Stimulated activated naive B cell treated with anti-CD40 and anti-IgM and Interleukin-4, amounts not matched to agents 10 μg/mL and 1 μg/mL and 100 μg/mL, for 72 hours (primary cell): ENCODE data around the gene SCAMP3.
A peak's percentile ranks its signal among the peaks of the same experiment; 100 is the strongest.
"Not testable (repeated sequence)": the region's sequence is repeated elsewhere in the genome, so short reads cannot be mapped to it uniquely, and the experiment has no call there.

Experiments used
- ATAC-seq, 2 donors: fragments of 150-1000 bp; cut with Tn5 transposase; replicated peaks; 2 replicates each; pipeline ENCODE4 v1.10.0; 2021; ENCODE audit warnings: moderate library complexity in 1 of 2
- DNase-seq: peaks from one replicate; pipeline ENCODE4 v3.0.0; 2021
- H3K27ac Mint-ChIP-seq: one replicate; pipeline ENCODE4 v1.8.0; 2022; ENCODE audit warnings: mild to moderate bottlenecking, mixed read lengths
- H3K27me3 Mint-ChIP-seq, 2 donors: one replicate each; pipeline ENCODE4 v1.8.0; 2022; ENCODE audit warnings: mixed read lengths in 2 of 2
- H3K36me3 Mint-ChIP-seq, 2 donors: one replicate each; pipeline ENCODE4 v1.8.0; 2022; ENCODE audit warnings: mixed read lengths in 2 of 2, mild to moderate bottlenecking in 1 of 2
- H3K4me1 Mint-ChIP-seq, 2 donors: one replicate each; pipeline ENCODE4 v1.8.0; 2022; ENCODE audit warnings: mixed read lengths in 2 of 2, mild to moderate bottlenecking in 1 of 2
- H3K4me3 Mint-ChIP-seq, 2 donors: one replicate each; pipeline ENCODE4 v1.8.0; 2022; ENCODE audit warnings: mild to moderate bottlenecking in 2 of 2, mixed read lengths in 2 of 2, moderate library complexity in 1 of 2
- H3K9me3 Mint-ChIP-seq, 2 donors: one replicate each; pipeline ENCODE4 v1.8.0; 2022; ENCODE audit warnings: mixed read lengths in 2 of 2, mild to moderate bottlenecking in 1 of 2

The SCAMP3 gene

DNA sequence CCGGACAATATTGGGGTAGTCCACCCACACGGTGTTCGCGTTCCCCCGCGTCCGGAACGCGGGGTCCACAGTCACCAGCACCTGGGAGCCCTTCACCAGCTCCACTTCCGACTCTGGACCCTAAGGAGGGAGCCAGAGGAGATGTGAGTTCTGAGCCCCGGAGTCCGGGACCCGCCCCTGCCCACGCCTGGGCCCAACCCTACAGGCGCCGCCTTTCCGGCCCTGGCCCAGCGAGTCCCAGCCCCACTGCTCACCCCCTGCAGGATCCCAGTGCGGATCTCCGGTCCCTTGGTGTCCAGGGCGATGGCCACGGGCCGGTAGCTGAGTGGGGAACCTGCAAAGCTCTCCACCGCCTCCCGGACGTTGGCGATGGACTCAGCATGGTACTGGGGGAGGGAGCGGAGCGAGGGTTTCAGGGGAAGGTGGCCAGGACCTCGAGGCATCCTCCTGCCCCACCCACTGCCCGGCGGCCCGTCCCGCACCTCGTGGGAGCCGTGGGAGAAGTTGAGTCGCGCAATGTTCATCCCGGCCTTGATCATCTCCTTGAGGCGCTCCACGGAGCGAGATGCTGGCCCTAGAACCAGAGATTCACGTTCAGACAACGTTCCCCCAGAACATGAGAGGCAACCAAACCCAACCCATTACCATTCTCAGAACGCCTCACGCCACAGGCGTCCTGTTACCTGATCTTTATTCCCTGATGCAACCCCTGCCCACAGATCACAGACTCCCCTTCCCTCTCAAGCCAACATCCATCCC is 33.2 kb upstream of the SCAMP3 start:
- peaks cover 7 to 14% of the 10 kb centered on the region in 2 donors for H3K4me1 Mint-ChIP-seq
- H3K9me3 Mint-ChIP-seq = no peaks in the 10 kb centered on the region
- H3K4me3 Mint-ChIP-seq = peak overlapping the region in 1 of 2 donors; percentile 6
- peaks cover 0 to 3% of the 10 kb centered on the region in 2 donors for H3K36me3 Mint-ChIP-seq
- peak; percentile 31 to 39 for ATAC-seq
- H3K27me3 Mint-ChIP-seq = peaks cover 46 to 47% of the 10 kb centered on the region in 2 donors
- no peak overlapping the region for H3K27ac Mint-ChIP-seq
- DNase-seq = no peak

DNA sequence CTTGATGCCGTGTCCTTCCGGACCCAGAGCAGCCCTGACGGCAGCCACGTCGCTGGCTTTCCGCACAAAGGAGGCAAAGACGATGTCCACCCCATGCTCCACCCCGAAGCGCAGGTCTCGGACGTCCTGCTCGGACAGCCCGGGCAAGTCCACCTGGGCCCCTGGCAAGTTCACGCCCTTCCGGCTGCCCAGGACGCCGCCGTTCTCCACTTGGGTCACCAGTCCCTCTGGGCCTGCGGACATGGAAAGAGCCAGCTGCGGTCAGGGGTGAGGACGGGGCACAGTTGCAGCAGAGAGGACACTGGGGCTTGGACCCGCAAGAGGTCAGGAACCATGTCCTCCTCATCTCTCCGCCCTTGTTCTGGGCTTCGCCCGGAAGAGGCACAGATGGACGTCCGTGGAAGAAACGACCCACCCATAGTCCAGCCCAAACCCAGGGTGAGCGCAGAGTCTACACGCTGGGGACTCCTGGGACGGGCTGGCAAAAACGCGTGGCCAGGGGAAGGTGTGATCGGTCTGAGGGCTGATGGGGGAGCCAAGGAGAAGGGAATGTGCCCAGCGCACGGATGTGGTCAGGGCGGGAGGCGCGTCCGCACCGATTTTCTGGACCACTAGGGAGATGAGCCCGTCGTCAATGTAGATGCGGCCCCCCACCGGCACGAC is 32.5 kb upstream of the SCAMP3 start:
- DNase-seq (no peak), ATAC-seq (no peak)
- H3K27me3 Mint-ChIP-seq = peaks cover 50 to 51% of the 10 kb centered on the region in 2 donors
- H3K36me3 Mint-ChIP-seq = peaks cover 0 to 3% of the 10 kb centered on the region in 2 donors
- H3K4me3 Mint-ChIP-seq = no peak overlapping the region
- no peaks in the 10 kb centered on the region for H3K9me3 Mint-ChIP-seq
- H3K4me1 Mint-ChIP-seq = peaks cover 7 to 14% of the 10 kb centered on the region in 2 donors
- peak overlapping the region; percentile 22 for H3K27ac Mint-ChIP-seq

DNA sequence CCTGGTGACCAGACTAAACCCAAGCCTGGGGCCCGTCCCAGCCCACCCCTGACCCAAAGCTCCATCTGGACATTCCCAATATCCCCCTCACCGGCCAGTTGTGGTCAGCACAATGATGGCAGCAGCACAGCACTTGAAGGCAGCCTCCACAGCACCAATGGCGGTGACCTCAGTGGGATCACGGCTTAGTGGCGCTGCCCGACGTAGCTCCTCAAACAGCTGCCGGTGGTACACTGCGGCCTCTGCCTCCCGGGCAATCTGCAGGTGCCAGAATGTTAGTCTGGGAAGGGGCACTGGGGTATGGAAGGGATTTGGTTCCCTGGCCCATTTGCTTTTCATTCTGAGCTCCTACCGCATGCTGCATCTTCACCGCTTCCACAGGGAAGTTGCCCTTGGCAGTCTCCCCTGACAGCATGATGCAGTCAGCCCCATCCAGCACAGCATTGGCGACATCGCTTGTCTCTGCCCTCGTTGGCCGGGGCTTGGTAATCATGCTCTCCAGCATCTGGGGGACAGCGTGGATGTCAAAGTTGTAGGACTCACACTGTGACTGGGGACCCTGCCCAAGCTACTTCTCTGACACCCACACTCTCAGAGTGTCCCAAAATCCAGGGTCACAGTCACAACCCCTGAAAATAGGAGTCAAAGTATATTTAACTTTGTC is 31.1 kb upstream of the SCAMP3 start:
- H3K4me1 Mint-ChIP-seq = peaks cover 7 to 14% of the 10 kb centered on the region in 2 donors
- H3K9me3 Mint-ChIP-seq = no peaks in the 10 kb centered on the region
- H3K36me3 Mint-ChIP-seq = peaks cover 0 to 5% of the 10 kb centered on the region in 2 donors
- H3K27ac Mint-ChIP-seq = no peak overlapping the region
- no peak for ATAC-seq
- DNase-seq = no peak
- no peak overlapping the region for H3K4me3 Mint-ChIP-seq
- H3K27me3 Mint-ChIP-seq = peaks cover 50 to 51% of the 10 kb centered on the region in 2 donors

DNA sequence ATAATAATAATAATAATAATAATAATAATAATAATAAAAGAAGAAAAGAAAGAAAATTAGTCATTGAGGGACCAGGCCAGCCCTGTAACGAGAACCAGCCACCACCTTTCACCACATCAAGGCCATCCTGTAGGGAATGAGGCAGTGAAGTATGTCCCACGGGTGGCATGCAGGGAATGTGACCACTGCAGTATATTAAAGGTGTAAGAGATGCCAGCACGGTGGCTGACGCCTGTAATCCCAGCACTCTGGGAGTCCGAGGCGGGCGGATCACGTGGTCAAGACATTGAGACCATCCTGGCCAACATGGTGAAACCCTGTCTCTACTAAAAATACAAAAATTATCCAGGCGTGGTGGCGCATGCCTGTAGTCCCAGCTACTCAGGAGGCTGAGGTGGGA is 28.8 kb upstream of the SCAMP3 start:
- not testable (repeated sequence) for H3K4me3 Mint-ChIP-seq, H3K9me3 Mint-ChIP-seq, DNase-seq, ATAC-seq, H3K36me3 Mint-ChIP-seq, H3K4me1 Mint-ChIP-seq, H3K27ac Mint-ChIP-seq
- peaks cover 30 to 34% of the 10 kb centered on the region in 2 donors for H3K27me3 Mint-ChIP-seq

DNA sequence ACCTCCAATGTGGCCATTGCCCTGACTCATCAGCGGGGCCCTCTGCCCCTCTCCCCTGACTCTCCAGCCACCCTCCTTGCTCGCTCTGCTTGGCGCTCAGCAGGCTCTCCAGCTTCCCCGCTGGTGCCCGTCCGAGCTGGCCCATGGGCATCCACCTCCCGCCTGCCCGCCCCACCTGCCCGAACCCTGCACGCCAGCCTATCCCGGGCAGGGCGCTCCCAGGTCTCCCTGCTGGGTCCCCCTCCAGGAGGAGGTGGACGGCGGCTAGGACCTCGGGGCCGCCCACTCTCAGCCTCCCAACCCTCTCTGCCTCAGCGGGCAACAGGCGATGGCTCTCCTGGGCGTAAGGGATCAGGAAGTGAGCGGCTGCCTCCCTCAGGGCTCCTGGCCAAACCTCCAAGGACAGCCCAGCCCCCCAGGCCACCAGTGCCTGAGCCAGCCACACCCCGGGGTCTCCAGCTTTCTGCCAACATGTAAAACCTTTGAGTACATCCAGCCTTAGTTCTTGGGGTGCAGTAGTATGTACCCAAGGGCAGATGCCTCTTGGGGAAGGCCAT is 25.9 kb upstream of the SCAMP3 start:
- peaks cover 11% of the 10 kb centered on the region in 2 donors for H3K27me3 Mint-ChIP-seq
- peaks cover 0 to 2% of the 10 kb centered on the region in 2 donors for H3K36me3 Mint-ChIP-seq
- H3K9me3 Mint-ChIP-seq = no peaks in the 10 kb centered on the region
- H3K4me1 Mint-ChIP-seq = no peaks in the 10 kb centered on the region
- no peak overlapping the region for H3K27ac Mint-ChIP-seq
- DNase-seq = no peak
- no peak overlapping the region for H3K4me3 Mint-ChIP-seq
- no peak for ATAC-seq

DNA sequence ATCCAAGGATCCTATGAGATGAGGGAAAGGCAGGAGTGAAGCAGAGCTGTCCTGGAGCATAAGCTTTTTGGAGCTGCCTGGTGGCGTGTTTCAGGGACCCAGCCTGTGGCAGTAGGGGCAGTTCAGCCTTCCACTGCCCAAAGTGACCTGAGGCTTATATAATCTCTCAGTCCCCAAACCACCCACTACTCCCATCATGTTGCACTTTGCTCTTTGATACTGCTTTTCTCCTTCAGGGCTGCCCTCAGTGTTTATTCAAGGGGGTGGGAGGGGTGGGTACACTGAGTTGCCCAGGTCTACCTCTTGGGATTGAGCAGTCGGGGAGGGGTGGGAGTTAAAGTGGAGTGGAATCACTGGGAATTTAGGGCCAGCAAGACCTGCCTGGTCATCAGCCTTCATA is 24.4 kb upstream of the SCAMP3 start:
- H3K4me1 Mint-ChIP-seq = no peaks in the 10 kb centered on the region
- H3K9me3 Mint-ChIP-seq = no peaks in the 10 kb centered on the region
- no peak for ATAC-seq
- H3K27ac Mint-ChIP-seq = no peak overlapping the region
- peaks cover 7 to 9% of the 10 kb centered on the region in 2 donors for H3K27me3 Mint-ChIP-seq
- H3K4me3 Mint-ChIP-seq = no peak overlapping the region
- peaks cover 2% of the 10 kb centered on the region in 2 donors for H3K36me3 Mint-ChIP-seq
- no peak for DNase-seq

DNA sequence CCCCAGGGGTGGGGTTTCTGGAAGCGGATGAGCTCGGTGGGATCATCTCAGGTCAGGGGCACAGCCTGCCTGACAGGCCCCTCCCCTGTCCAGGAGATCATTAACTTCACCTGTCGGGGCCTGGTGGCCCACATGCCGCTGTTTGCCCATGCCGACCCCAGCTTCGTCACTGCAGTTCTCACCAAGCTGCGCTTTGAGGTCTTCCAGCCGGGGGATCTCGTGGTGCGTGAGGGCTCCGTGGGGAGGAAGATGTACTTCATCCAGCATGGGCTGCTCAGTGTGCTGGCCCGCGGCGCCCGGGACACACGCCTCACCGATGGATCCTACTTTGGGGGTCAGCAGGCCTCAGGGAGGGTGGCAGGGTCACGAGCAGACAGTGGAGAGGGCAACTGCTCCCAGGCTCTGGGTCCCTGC is 23.5 kb upstream of the SCAMP3 start:
- H3K4me1 Mint-ChIP-seq = no peaks in the 10 kb centered on the region
- DNase-seq (no peak), ATAC-seq (no peak)
- H3K36me3 Mint-ChIP-seq = peaks cover 2% of the 10 kb centered on the region in 2 donors
- no peak overlapping the region for H3K27ac Mint-ChIP-seq
- no peaks in the 10 kb centered on the region for H3K9me3 Mint-ChIP-seq
- no peak overlapping the region for H3K4me3 Mint-ChIP-seq
- H3K27me3 Mint-ChIP-seq = peaks cover 6% of the 10 kb centered on the region in 2 donors

DNA sequence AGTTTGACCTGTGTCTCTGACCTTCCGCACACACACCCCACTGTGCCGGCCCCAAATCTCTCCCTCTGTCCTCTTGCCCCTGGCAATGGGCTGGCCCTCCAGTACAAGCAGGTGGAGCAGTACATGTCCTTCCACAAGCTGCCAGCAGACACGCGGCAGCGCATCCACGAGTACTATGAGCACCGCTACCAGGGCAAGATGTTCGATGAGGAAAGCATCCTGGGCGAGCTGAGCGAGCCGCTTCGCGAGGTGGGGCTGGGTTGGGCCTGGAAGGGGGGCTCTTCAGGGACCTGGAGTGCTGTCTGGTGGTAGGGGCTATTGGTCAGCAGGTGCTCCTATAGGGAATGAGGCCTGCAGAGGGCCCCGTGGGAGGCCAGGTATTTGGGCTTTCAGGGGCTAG is 22.9 kb upstream of the SCAMP3 start:
- Mint-ChIP-seq H3K9me3 (no peaks in the 10 kb centered on the region), H3K36me3 (peaks cover 2% of the 10 kb centered on the region in 2 donors), H3K4me3 (no peak overlapping the region), H3K27ac (no peak overlapping the region), H3K4me1 (no peaks in the 10 kb centered on the region), H3K27me3 (peaks cover 1 to 2% of the 10 kb centered on the region in 2 donors)
- ATAC-seq (no peak), DNase-seq (no peak)

DNA sequence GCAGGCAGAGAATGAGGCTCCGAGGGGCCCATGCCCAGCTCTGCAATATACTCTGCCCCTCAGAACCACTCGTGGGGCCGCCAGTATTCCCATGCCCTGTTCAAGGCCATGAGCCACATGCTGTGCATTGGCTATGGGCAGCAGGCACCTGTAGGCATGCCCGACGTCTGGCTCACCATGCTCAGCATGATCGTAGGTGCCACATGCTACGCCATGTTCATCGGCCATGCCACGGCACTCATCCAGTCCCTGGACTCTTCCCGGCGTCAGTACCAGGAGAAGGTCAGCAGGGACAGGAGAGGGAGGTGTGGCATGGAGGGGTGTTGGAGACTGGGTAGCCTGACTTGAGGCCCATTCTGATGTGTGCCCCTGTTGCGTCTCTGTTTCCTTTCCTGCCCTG is 22.3 kb upstream of the SCAMP3 start:
- Mint-ChIP-seq H3K9me3 (no peaks in the 10 kb centered on the region), H3K27me3 (no peaks in the 10 kb centered on the region), H3K36me3 (peaks cover 2% of the 10 kb centered on the region in 2 donors), H3K4me1 (peaks cover 0 to 2% of the 10 kb centered on the region in 2 donors), H3K27ac (no peak overlapping the region), H3K4me3 (no peak overlapping the region)
- ATAC-seq = no peak
- DNase-seq = no peak

DNA sequence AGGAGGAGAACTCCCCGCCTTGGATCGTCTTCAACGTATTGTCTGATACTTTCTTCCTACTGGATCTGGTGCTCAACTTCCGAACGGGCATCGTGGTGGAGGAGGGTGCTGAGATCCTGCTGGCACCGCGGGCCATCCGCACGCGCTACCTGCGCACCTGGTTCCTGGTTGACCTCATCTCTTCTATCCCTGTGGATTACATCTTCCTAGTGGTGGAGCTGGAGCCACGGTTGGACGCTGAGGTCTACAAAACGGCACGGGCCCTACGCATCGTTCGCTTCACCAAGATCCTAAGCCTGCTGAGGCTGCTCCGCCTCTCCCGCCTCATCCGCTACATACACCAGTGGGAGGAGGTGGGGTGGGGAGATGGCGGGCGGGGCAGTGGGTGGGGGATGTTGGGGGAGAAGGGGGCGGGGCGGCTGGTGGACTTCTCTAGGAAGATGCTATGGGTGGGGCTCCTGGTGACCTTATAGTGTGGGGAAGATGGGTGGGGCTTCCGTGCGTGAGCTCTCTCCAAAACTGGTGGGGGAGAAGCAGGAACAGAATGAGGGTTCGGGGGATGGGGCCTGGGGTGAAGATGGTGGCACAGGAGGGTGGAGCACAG is 20.4 kb upstream of the SCAMP3 start:
- DNase-seq = no peak
- no peak overlapping the region for H3K4me3 Mint-ChIP-seq
- H3K36me3 Mint-ChIP-seq = peaks cover 0 to 2% of the 10 kb centered on the region in 2 donors
- H3K9me3 Mint-ChIP-seq = no peaks in the 10 kb centered on the region
- ATAC-seq = no peak
- H3K27ac Mint-ChIP-seq = no peak overlapping the region
- H3K4me1 Mint-ChIP-seq = peaks cover 7 to 17% of the 10 kb centered on the region in 2 donors
- no peaks in the 10 kb centered on the region for H3K27me3 Mint-ChIP-seq

DNA sequence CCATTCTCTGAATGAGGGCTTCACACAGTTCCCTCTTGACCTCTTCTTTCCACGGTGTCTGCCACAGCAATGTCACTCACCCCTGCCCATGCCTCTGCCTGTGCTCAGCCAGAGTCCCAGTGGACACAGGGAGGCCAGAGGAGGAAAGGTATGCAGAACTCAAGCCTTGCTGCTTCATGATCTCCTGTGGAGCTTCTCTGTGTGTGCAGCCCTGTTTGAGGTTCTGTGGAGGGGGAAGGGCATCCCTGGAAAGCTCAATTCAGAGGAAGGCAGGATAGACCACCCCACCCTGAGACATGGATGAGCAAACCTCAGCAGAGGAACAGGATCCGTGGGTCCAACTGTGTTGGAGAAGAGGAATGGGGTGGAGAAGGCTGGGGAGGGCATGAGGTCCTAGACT is 17.1 kb upstream of the SCAMP3 start:
- Mint-ChIP-seq H3K4me3 (no peak overlapping the region), H3K27me3 (no peaks in the 10 kb centered on the region), H3K9me3 (no peaks in the 10 kb centered on the region), H3K4me1 (peaks cover 21 to 39% of the 10 kb centered on the region in 2 donors), H3K27ac (no peak overlapping the region), H3K36me3 (peaks cover 0 to 2% of the 10 kb centered on the region in 2 donors)
- ATAC-seq = no peak
- DNase-seq = no peak

DNA sequence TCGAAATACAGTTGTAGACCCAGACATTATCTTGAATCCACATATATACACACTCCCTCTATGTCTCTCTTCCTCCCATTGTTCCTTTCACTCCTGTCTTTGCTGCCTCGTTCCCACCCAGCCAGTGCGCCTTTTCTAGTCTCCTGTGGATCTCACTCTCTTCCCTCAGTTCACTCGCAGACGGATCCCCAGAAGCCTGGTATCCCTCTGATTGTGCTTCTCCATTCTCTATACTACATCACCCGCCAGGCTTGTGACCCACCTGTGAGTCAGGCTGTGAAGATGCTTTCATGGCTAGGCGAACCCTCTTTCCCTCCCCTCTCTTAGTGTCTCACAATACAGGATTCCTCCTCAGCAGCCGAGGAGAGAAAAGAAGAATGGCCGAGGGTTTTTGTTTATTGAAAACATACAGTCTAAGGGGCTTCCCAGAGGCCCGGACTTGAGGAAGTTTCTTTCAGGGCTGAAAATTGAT is 16.6 kb upstream of the SCAMP3 start:
- peak overlapping the region; percentile 22 to 26 for H3K4me3 Mint-ChIP-seq
- H3K9me3 Mint-ChIP-seq = no peaks in the 10 kb centered on the region
- H3K27ac Mint-ChIP-seq = no peak overlapping the region
- peaks cover 0 to 3% of the 10 kb centered on the region in 2 donors for H3K36me3 Mint-ChIP-seq
- no peaks in the 10 kb centered on the region for H3K27me3 Mint-ChIP-seq
- ATAC-seq (no peak), DNase-seq (no peak)
- H3K4me1 Mint-ChIP-seq = peaks cover 23 to 41% of the 10 kb centered on the region in 2 donors

DNA sequence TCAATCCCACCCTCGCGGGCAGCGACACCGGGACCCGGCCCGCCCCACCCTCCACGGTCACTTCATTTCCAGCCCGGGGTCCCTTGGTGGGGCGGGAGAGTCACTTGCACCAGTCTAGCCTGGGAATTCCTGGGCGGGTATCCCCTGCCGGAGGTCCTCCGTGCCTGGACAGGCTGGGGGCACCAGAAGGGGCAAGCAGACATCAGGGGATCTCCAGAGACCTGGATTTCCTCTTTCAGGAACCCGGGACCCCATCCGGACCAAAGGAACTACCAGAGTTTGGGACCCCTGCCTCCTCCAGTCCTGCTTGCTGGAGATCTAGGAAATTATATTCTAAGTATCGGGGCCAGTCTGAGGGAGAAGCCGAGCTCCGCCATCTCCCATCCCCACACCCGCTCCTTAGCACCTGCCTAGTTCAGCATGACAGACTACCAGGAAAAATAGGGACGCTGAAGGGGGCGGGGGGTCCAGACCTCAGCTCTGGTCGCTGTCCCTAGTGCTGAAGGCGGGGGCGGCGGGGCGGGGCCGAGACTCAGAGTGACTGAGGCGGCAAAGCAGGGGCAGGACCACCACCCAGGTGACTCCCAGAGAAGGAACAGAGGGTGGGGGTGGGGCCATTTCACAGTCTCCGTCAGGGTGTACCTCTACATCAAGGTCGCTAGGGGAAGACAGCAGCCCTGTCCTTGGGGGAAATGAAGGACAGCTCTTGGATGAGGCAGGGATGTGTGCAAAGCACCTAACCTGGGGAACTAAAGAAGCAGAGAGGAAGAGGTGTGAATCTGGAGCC is 15.9 kb upstream of the SCAMP3 start:
- DNase-seq (peak; percentile 47), ATAC-seq (peak; percentile 28 to 41)
- Mint-ChIP-seq H3K36me3 (peaks cover 2 to 8% of the 10 kb centered on the region in 2 donors), H3K4me1 (peaks cover 27 to 44% of the 10 kb centered on the region in 2 donors), H3K27ac (no peak overlapping the region), H3K4me3 (peak overlapping the region; percentile 86 to 88), H3K9me3 (no peaks in the 10 kb centered on the region), H3K27me3 (no peaks in the 10 kb centered on the region)
